SH-SY5Y (cell line): ENCODE results near the gene ZNF346.

Source experiments
- GATA2 ChIP-seq: IDR thresholded peaks from 2 replicates; pipeline ENCODE4 v1.6.1; 2011; ENCODE audit warnings: mild to moderate bottlenecking, low read depth, low read length
- GATA3 ChIP-seq: IDR thresholded peaks from 2 replicates; pipeline ENCODE4 v1.6.1; 2011; ENCODE audit warnings: low read depth, mild to moderate bottlenecking, low read length, moderate library complexity

DNA sequence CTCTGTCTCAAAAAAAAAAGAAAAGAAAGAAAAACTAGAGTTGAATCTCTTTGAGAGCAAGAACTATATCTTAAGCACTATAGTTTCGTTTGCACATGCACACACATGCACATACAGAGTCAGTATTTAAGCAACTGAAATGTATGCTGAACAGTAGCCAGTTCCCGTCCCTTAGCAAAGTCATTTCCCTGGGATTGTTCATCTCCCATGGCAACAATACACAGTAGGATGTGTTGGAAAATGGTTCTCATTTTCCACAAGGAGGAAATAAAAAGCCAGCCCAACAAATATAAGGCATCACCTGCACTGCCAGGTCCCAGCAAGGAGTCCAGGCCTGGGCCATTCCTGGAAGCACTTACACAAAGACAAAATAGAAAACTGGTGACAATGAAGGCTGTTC, 4.2 kb upstream of the ZNF346 start:
- TF ChIP-seq GATA2 (no peak), GATA3 (no peak)
